HG03521 (cell line): Measurements from ENCODE around the gene SMARCA2.
A peak's percentile ranks its signal among the peaks of the same experiment; 100 is the strongest.

ENCODE experiments used
- ATAC-seq: cut with Tn5 transposase; IDR thresholded peaks from one replicate; pipeline ENCODE4 v1.9.1; 2021; ENCODE audit warnings: mild to moderate bottlenecking, moderate library complexity; ENCODE audit not compliant: unreplicated experiment

SMARCA2 gene

DNA sequence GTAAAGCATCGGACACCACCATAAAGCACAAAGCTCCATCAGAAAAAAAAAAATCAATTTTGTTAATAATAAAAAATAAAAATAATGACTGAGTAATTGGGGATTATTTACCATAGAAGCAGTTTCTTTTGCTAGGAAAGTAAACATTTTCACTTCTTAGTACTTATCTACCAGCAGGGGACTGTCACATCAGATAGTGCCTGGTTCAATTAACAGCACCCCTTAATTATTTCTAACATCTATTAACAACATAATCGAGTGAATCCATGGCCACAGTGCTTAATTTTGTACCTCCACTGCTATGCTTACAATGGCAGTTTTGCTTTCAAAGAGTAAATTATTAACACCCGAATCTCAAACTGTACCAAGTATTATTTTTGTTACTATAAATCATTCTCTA lies 221.7 kb downstream of the SMARCA2 start:
- no peak for ATAC-seq

DNA sequence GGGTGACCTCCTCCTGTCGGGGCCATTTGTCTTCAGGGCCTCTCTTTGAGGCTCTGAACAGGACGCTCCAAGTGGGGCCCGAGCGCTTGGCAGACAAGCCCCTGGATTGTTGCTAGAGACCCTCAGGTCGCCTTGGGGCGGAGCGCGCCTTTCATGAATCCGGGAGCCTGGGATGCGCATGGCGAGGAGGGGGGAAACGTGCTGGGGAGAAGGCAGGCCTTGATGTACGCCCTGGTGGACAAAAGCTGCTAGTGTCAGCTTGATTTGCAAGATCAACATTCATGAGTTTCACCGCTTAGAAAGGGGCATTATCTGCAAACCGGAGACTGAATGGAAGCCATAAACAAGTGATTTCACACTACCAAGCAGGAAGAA lies 226.3 kb downstream of the SMARCA2 start:
- peak; percentile 15 for ATAC-seq

- peak; percentile 88 for ATAC-seq
Observed at GRCh38 chr9:2241836-2242741, 226.9 kb downstream of the SMARCA2 start.

- no peak for ATAC-seq
Observed at GRCh38 chr9:2242831-2243330, 227.7 kb downstream of the SMARCA2 start.
